ENCODE data around the gene EEF1AKMT4.

Gene EEF1AKMT4

GRCh38 chr3:184236033-184236410 is 13.4 kb upstream of the EEF1AKMT4 start:
- DNase-seq (ENCODE audit: low read depth): no peak

- DNase-seq (ENCODE audit: low read depth): no peak
Observed at GRCh38 chr3:184236636-184237035, 12.8 kb upstream of the EEF1AKMT4 start.

- no peak for DNase-seq (ENCODE audit: low read depth)
Observed at GRCh38 chr3:184237211-184237610, 12.3 kb upstream of the EEF1AKMT4 start.

GRCh38 chr3:184237807-184238206 is 11.7 kb upstream of the EEF1AKMT4 start:
- DNase-seq (ENCODE audit: low read depth): no peak

GRCh38 chr3:184238246-184238818 is 11.1 kb upstream of the EEF1AKMT4 start:
- no peak for DNase-seq (ENCODE audit: low read depth)

GRCh38 chr3:184239221-184239620 is 10.3 kb upstream of the EEF1AKMT4 start:
- no peak for DNase-seq (ENCODE audit: low read depth)

GRCh38 chr3:184239708-184240107 is 9.8 kb upstream of the EEF1AKMT4 start:
- DNase-seq (ENCODE audit: low read depth): no peak

- DNase-seq (ENCODE audit: low read depth): no peak
Observed at GRCh38 chr3:184240384-184241140, 8.9 kb upstream of the EEF1AKMT4 start.

GRCh38 chr3:184241141-184241446 is 8.4 kb upstream of the EEF1AKMT4 start:
- DNase-seq (ENCODE audit: low read depth): no peak

- no peak for DNase-seq (ENCODE audit: low read depth)
Observed at GRCh38 chr3:184241447-184242296, 7.8 kb upstream of the EEF1AKMT4 start.

GRCh38 chr3:184242297-184242685 is 7.2 kb upstream of the EEF1AKMT4 start:
- no peak for DNase-seq (ENCODE audit: low read depth)

GRCh38 chr3:184248454-184249411 is 739 bp upstream of the EEF1AKMT4 start, which contains the start of gene ALG3:
ALG3 (minus strand) TSS chr3:184248962; CDS start chr3:184248940, 22 bp downstream.
- DNase-seq (ENCODE audit: low read depth): peak; percentile 82

GRCh38 chr3:184250167-184250828 is 826 bp downstream of the EEF1AKMT4 start:
- peak; percentile 86 for DNase-seq (ENCODE audit: low read depth)

- peak; percentile 24 for DNase-seq (ENCODE audit: low read depth)
Observed at GRCh38 chr3:184255291-184256039, 6.0 kb downstream of the EEF1AKMT4 start.

- DNase-seq (ENCODE audit: low read depth): no peak
Observed at GRCh38 chr3:184257083-184257915, 7.8 kb downstream of the EEF1AKMT4 start.

- DNase-seq (ENCODE audit: low read depth): no peak
Observed at GRCh38 chr3:184258926-184259325, 9.5 kb downstream of the EEF1AKMT4 start.

- no peak for DNase-seq (ENCODE audit: low read depth)
Observed at GRCh38 chr3:184259396-184259877, 10.0 kb downstream of the EEF1AKMT4 start.

GRCh38 chr3:184259878-184260723 is 10.6 kb downstream of the EEF1AKMT4 start:
- DNase-seq (ENCODE audit: low read depth): no peak
